HL-60 (cell line): ENCODE results near the gene TRPV3.

Experiments
- CTCF ChIP-seq: IDR thresholded peaks from one replicate; pipeline ENCODE4 v1.5.1; 2011; ENCODE audit warnings: low read length, control low read depth, inconsistent platforms; ENCODE audit not compliant: insufficient read depth
- GABPA ChIP-seq: IDR thresholded peaks from 2 replicates; pipeline ENCODE4 v1.6.1; 2012; ENCODE audit warnings: low read depth
- POLR2AphosphoS5 ChIP-seq: IDR thresholded peaks from 2 replicates; pipeline ENCODE4 v1.6.1; 2012; ENCODE audit warnings: low read depth
- REST ChIP-seq: IDR thresholded peaks from 2 replicates; pipeline ENCODE4 v1.6.1; 2012; ENCODE audit warnings: low read depth; ENCODE audit not compliant: insufficient replicate concordance
- SPI1 ChIP-seq: IDR thresholded peaks from 2 replicates; pipeline ENCODE4 v1.6.1; 2012; ENCODE audit warnings: low read depth, mild to moderate bottlenecking, borderline replicate concordance

GRCh38 chr17:3514873-3515272 lies 42.7 kb downstream of the TRPV3 start:
- TF ChIP-seq CTCF (no peak), GABPA (no peak), POLR2AphosphoS5 (no peak), SPI1 (no peak), REST (no peak)
